Mesendoderm (in vitro differentiated cells): ENCODE data around the gene TAF11L2. TPM values are rescaled to one million over a fixed set of nuclear protein-coding genes. Genes with fewer than 3 reads are reported as not detected.
"Not testable (repeated sequence)": the region's sequence is repeated elsewhere in the genome, so short reads cannot be mapped to it uniquely, and the experiment has no call there.

Source experiments
- DNase-seq: peaks from one replicate; pipeline ENCODE4 v3.0.0; 2013
- H2AK5ac ChIP-seq: 2 replicates; pipeline ENCODE4 v1.6.1; 2013; ENCODE audit warnings: low read length, inconsistent platforms
- H2BK120ac ChIP-seq: 2 replicates; pipeline ENCODE4 v1.6.1; 2013; ENCODE audit warnings: low read depth, mild to moderate bottlenecking, low read length, moderate library complexity, mixed read lengths
- H2BK15ac ChIP-seq: replicated peaks from 2 replicates; pipeline ENCODE4 v1.6.1; 2013; ENCODE audit warnings: low read depth, mild to moderate bottlenecking, moderate library complexity
- H2BK5ac ChIP-seq: 2 replicates; pipeline ENCODE4 v1.6.1; 2013; ENCODE audit warnings: low read length, inconsistent platforms
- H3K18ac ChIP-seq: 2 replicates; pipeline ENCODE4 v1.6.1; 2013; ENCODE audit warnings: mild to moderate bottlenecking, low read length, mixed read lengths
- H3K23ac ChIP-seq: one replicate; pipeline ENCODE4 v1.6.1; 2013; ENCODE audit warnings: low read length
- H3K27ac ChIP-seq: 2 replicates; pipeline ENCODE4 v1.5.1; 2013; ENCODE audit warnings: low read depth, mild to moderate bottlenecking, inconsistent platforms, low read length, moderate library complexity
- H3K27me3 ChIP-seq: 2 replicates; pipeline ENCODE4 v1.6.1; 2013; ENCODE audit warnings: low read length, control low read depth, mild to moderate bottlenecking, inconsistent platforms; ENCODE audit not compliant: insufficient read depth, poor library complexity
- H3K36me3 ChIP-seq: 2 replicates; pipeline ENCODE4 v1.6.1; 2013; ENCODE audit warnings: low read length, inconsistent platforms; ENCODE audit not compliant: control insufficient read depth, insufficient read depth
- H3K4ac ChIP-seq: one replicate; pipeline ENCODE4 v1.6.1; 2013; ENCODE audit warnings: low read depth, mild to moderate bottlenecking, low read length, moderate library complexity
- H3K4me1 ChIP-seq: 2 replicates; pipeline ENCODE4 v1.6.1; 2013; ENCODE audit warnings: low read depth, low read length, inconsistent platforms; ENCODE audit not compliant: control insufficient read depth
- H3K4me2 ChIP-seq: 2 replicates; pipeline ENCODE4 v1.6.1; 2013; ENCODE audit warnings: low read length
- H3K4me3 ChIP-seq: 2 replicates; pipeline ENCODE4 v1.5.1; 2013; ENCODE audit warnings: mild to moderate bottlenecking, low read length
- H3K56ac ChIP-seq: one replicate; pipeline ENCODE4 v1.6.1; 2013; ENCODE audit warnings: low read length
- H3K79me1 ChIP-seq: 2 replicates; pipeline ENCODE4 v1.6.1; 2013; ENCODE audit warnings: low read length, inconsistent platforms
- H3K79me2 ChIP-seq: 2 replicates; pipeline ENCODE4 v1.6.1; 2013; ENCODE audit warnings: mild to moderate bottlenecking, low read length; ENCODE audit not compliant: control insufficient read depth, insufficient read depth
- H3K9ac ChIP-seq: 2 replicates; pipeline ENCODE4 v1.6.1; 2013; ENCODE audit warnings: low read length, inconsistent platforms
- H4K5ac ChIP-seq: one replicate; pipeline ENCODE4 v1.6.1; 2013; ENCODE audit warnings: low read length
- H4K8ac ChIP-seq: one replicate; pipeline ENCODE4 v1.6.1; 2013; ENCODE audit warnings: low read depth, mild to moderate bottlenecking, control low read depth, low read length, moderate library complexity
- WGBS: extraction: QIAGEN DNeasy Blood & Tissue Kit; methylation state at CpG from one replicate; pipeline ENCODE4 v1.1.7; 2013; ENCODE audit warnings: low lambda C conversion rate, missing lambda C conversion rate; ENCODE audit not compliant: insufficient coverage; ENCODE audit errors: extremely low coverage; 5-methylcytosine and 5-hydroxymethylcytosine counted together
- polyA plus RNA-seq, 2 experiments: library from polyadenylated mRNA; stranded (reverse); fragments of 200-250 nt; gene quantifications; one replicate each; pipeline ENCODE4 v1.2.3, GENCODE V29; 2013

TAF11L2 gene
- not detected for polyA plus RNA-seq (2013, experiment 1 of 2)
- not detected for polyA plus RNA-seq (2013, experiment 2 of 2)

DNA sequence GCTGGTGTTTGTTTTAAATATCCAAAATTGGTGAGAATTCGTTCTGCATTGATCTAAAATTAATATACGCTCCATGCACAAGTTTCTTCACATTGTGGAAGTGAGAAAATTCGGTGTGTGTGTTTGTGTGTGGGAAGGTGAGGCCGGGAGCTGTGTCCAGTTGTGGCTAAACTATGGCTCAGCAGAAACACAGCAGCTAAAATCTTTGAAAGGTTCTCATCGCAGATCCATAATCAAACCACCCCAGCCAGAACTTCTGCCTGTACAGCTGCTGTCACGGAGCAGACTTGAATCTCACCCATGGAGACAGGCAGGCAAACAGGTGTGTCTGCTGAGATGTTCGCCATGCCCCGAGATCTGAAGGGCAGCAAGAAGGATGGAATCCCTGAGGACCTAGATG, at the start of gene TAF11L2:
Gene TAF11L2 (plus strand): TSS at position 301 of the 400 bp plus-strand sequence.
- H3K4me1 ChIP-seq, H2BK15ac ChIP-seq, H2BK5ac ChIP-seq, DNase-seq, H3K4me3 ChIP-seq, H4K8ac ChIP-seq, H3K79me2 ChIP-seq, H2BK120ac ChIP-seq, H3K23ac ChIP-seq, H3K27ac ChIP-seq, H3K36me3 ChIP-seq, H3K9ac ChIP-seq, H3K79me1 ChIP-seq, H3K4ac ChIP-seq, H3K18ac ChIP-seq, H3K56ac ChIP-seq, H3K27me3 ChIP-seq, H4K5ac ChIP-seq, H3K4me2 ChIP-seq, H2AK5ac ChIP-seq: not testable (repeated sequence)
- WGBS = no CpG with 5 or more reads among the region's 8 CpGs

DNA sequence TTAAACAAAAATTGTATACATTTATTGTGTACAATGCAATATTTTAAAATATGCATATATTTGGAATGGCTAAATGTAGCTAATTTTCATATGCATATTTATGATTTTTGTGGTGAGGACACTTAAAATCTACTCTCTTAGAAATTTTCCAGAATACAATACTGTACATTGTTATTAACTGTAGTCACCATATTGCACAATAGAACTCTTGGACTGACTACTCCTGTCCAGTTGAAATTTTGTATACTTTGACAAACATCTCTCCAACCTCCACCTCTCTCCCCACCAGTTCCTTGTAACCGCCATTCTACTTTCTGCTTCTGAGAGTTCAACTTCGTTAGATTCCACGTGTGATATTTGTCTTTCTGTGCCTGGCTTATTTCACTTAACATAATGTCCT, 49.2 kb upstream of the TAF11L2 start:
- Histone ChIP-seq H4K5ac (no peak overlapping the region), H3K79me1 (no peaks in the 10 kb centered on the region), H2BK15ac (no peak overlapping the region), H3K56ac (no peak overlapping the region), H3K23ac (no peak overlapping the region), H3K79me2 (no peaks in the 10 kb centered on the region), H3K36me3 (no peaks in the 10 kb centered on the region), H3K4me1 (no peaks in the 10 kb centered on the region), H2BK5ac (no peak overlapping the region), H3K9ac (no peak overlapping the region), H2AK5ac (no peak overlapping the region), H3K18ac (no peak overlapping the region), H3K4me3 (no peak overlapping the region), H4K8ac (no peak overlapping the region), H3K4ac (no peak overlapping the region), H3K27ac (no peak overlapping the region), H3K4me2 (no peak overlapping the region), H3K27me3 (no peaks in the 10 kb centered on the region), H2BK120ac (no peak overlapping the region)
- DNase-seq = no peak
- WGBS = no CpG with 5 or more reads among the region's 3 CpGs

DNA sequence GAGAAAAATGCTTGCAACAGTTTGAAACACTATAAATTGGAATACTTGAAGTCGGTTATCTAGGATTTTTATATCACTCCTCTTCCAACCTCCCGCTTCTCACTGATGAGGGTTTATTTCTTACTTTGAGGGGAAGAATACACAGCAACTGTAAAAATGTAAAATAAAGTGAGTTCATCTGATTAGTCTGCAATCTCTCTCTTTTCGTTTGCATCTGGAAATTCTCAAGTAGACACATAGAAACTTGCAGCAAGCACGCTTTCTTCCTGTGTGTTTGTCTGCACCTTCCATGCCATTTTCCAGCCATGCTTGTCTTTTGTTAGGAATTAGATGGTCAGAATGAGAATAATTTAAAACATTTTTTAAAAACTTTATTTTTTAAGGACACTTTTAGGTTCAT, 45.1 kb upstream of the TAF11L2 start:
- Histone ChIP-seq H3K9ac (no peak overlapping the region), H3K36me3 (no peaks in the 10 kb centered on the region), H3K79me1 (no peaks in the 10 kb centered on the region), H3K56ac (no peak overlapping the region), H3K4me3 (no peak overlapping the region), H2BK5ac (no peak overlapping the region), H2BK120ac (no peak overlapping the region), H4K8ac (no peak overlapping the region), H2BK15ac (no peak overlapping the region), H3K79me2 (no peaks in the 10 kb centered on the region), H3K4me1 (no peaks in the 10 kb centered on the region), H2AK5ac (no peak overlapping the region), H3K23ac (no peak overlapping the region), H3K18ac (no peak overlapping the region), H3K27ac (no peak overlapping the region), H4K5ac (no peak overlapping the region), H3K4me2 (no peak overlapping the region), H3K4ac (no peak overlapping the region), H3K27me3 (no peaks in the 10 kb centered on the region)
- DNase-seq = no peak
- WGBS = no CpG with 5 or more reads among the region's 4 CpGs

GRCh38 chr5:17455942-17456341, 42.1 kb upstream of the TAF11L2 start:
- Histone ChIP-seq H3K9ac (no peak overlapping the region), H4K8ac (no peak overlapping the region), H2BK5ac (no peak overlapping the region), H3K27me3 (no peaks in the 10 kb centered on the region), H3K27ac (no peak overlapping the region), H2BK120ac (no peak overlapping the region), H3K79me1 (no peaks in the 10 kb centered on the region), H3K56ac (no peak overlapping the region), H2AK5ac (no peak overlapping the region), H3K79me2 (no peaks in the 10 kb centered on the region), H3K4me1 (no peaks in the 10 kb centered on the region), H2BK15ac (no peak overlapping the region), H4K5ac (no peak overlapping the region), H3K18ac (no peak overlapping the region), H3K23ac (no peak overlapping the region), H3K36me3 (no peaks in the 10 kb centered on the region), H3K4me2 (no peak overlapping the region), H3K4me3 (no peak overlapping the region), H3K4ac (no peak overlapping the region)
- DNase-seq = no peak
- WGBS = no CpG with 5 or more reads among the region's 3 CpGs

GRCh38 chr5:17461793-17462192, 36.2 kb upstream of the TAF11L2 start:
- H2BK15ac ChIP-seq = no peak overlapping the region
- H4K8ac ChIP-seq = no peak overlapping the region
- no peak overlapping the region for H3K4ac ChIP-seq
- whole genome bisulfite sequencing = no CpG with 5 or more reads among the region's 6 CpGs
- H3K79me1 ChIP-seq = no peaks in the 10 kb centered on the region
- H3K56ac ChIP-seq = no peak overlapping the region
- H3K9ac ChIP-seq = no peak overlapping the region
- H2BK120ac ChIP-seq = no peak overlapping the region
- H3K79me2 ChIP-seq = no peaks in the 10 kb centered on the region
- H3K27ac ChIP-seq = no peak overlapping the region
- no peak overlapping the region for H3K18ac ChIP-seq
- H2BK5ac ChIP-seq = no peak overlapping the region
- no peaks in the 10 kb centered on the region for H3K36me3 ChIP-seq
- no peak overlapping the region for H3K4me3 ChIP-seq
- no peak for DNase-seq
- no peak overlapping the region for H3K23ac ChIP-seq
- H3K27me3 ChIP-seq = no peaks in the 10 kb centered on the region
- H2AK5ac ChIP-seq = no peak overlapping the region
- no peak overlapping the region for H3K4me2 ChIP-seq
- no peaks in the 10 kb centered on the region for H3K4me1 ChIP-seq
- no peak overlapping the region for H4K5ac ChIP-seq

DNA sequence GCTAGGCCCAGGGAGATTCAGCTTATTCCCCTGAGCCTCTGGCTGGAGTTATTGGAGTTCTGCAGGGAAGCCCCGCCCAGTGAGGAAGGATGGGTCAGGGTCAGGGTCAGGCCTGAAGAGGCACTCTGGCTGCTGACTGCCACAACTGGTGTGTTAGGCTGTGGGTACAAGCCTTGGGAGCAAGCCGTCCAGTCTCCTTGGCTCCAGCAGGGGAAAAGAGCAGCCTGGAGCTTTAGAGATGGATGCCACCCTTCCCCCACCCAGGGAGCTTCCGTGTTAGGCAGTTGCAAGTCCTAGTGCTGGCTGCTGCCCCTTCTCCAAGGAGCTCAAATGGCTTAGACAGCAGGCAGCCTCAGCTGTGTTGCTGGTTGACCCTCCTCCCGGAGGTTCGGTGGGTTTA, 34.4 kb upstream of the TAF11L2 start:
- Histone ChIP-seq H3K79me1 (no peaks in the 10 kb centered on the region), H2BK120ac (no peak overlapping the region), H4K8ac (no peak overlapping the region), H3K56ac (no peak overlapping the region), H2AK5ac (no peak overlapping the region), H3K79me2 (no peaks in the 10 kb centered on the region), H3K4me3 (no peak overlapping the region), H3K18ac (no peak overlapping the region), H3K27ac (no peak overlapping the region), H2BK15ac (no peak overlapping the region), H4K5ac (no peak overlapping the region), H3K9ac (no peak overlapping the region), H3K4me1 (no peaks in the 10 kb centered on the region), H3K4ac (no peak overlapping the region), H3K4me2 (no peak overlapping the region), H2BK5ac (no peak overlapping the region), H3K23ac (no peak overlapping the region), H3K27me3 (no peaks in the 10 kb centered on the region), H3K36me3 (no peaks in the 10 kb centered on the region)
- peak; percentile 41 for DNase-seq
- WGBS = no CpG with 5 or more reads among the region's 5 CpGs
